ENCODE measurements around the gene ROR2.

The ROR2 gene

GRCh38 chr9:91842358-91843049 lies 107.5 kb downstream of the ROR2 start:
- no peak for TF ChIP-seq ZC3H10 (CRISPR knock-in tag; IDR thresholded peaks at IDR 0.05)
- no peak for TF ChIP-seq TSHZ2 (CRISPR knock-in tag; IDR thresholded peaks at IDR 0.05)
- no peak for TF ChIP-seq BACH2 (CRISPR knock-in tag; IDR thresholded peaks at IDR 0.05; ENCODE audit: borderline replicate concordance)
- TF ChIP-seq RARB (CRISPR knock-in tag; IDR thresholded peaks at IDR 0.05) = no peak
- no peak for TF ChIP-seq TCF4 (CRISPR knock-in tag; IDR thresholded peaks at IDR 0.05; ENCODE audit: borderline replicate concordance)
- TF ChIP-seq PPARA (CRISPR knock-in tag; IDR thresholded peaks at IDR 0.05; ENCODE audit: borderline replicate concordance) = no peak
- TF ChIP-seq GLIS3 (CRISPR knock-in tag; IDR thresholded peaks at IDR 0.05) = no peak
- TF ChIP-seq ZFP30 (CRISPR knock-in tag; IDR thresholded peaks at IDR 0.05) = no peak
- no peak for TF ChIP-seq CREB5 (CRISPR knock-in tag; IDR thresholded peaks at IDR 0.05; ENCODE audit: low read depth)
- TF ChIP-seq OSR1 (CRISPR knock-in tag; IDR thresholded peaks at IDR 0.05) = no peak
- no peak for TF ChIP-seq ESRRG (CRISPR knock-in tag; IDR thresholded peaks at IDR 0.05)
- TF ChIP-seq ARNTL (CRISPR knock-in tag; IDR thresholded peaks at IDR 0.05; ENCODE audit: borderline replicate concordance, low read depth) = no peak
- TF ChIP-seq TOX (CRISPR knock-in tag; IDR thresholded peaks at IDR 0.05; ENCODE audit: borderline replicate concordance) = no peak
- no peak for TF ChIP-seq PATZ1 (CRISPR knock-in tag; IDR thresholded peaks at IDR 0.05; ENCODE audit: borderline replicate concordance)
- TF ChIP-seq ZNF565 (CRISPR knock-in tag; conservative IDR thresholded peaks at IDR 0.05; ENCODE audit: low read depth) = no peak
- TF ChIP-seq POU6F1 (CRISPR knock-in tag; IDR thresholded peaks at IDR 0.05; ENCODE audit: borderline replicate concordance, low read depth) = no peak
- no peak for TF ChIP-seq ISL1 (CRISPR knock-in tag; IDR thresholded peaks at IDR 0.05)
- no peak for TF ChIP-seq ZFP3 (CRISPR knock-in tag; IDR thresholded peaks at IDR 0.05)
- TF ChIP-seq CSRNP3 (CRISPR knock-in tag; IDR thresholded peaks at IDR 0.05) = no peak
- ATAC-seq = no peak

GRCh38 chr9:91841591-91841990 lies 108.4 kb downstream of the ROR2 start:
- TF ChIP-seq ZC3H10 (CRISPR knock-in tag; IDR thresholded peaks at IDR 0.05) (no peak), PATZ1 (CRISPR knock-in tag; IDR thresholded peaks at IDR 0.05; ENCODE audit: borderline replicate concordance) (no peak), TSHZ2 (CRISPR knock-in tag; IDR thresholded peaks at IDR 0.05) (no peak)
- no peak for ATAC-seq

Data from SK-N-SH treated with all-trans-retinoic acid at 6 μM for 48 hours (cell line).